Cardiac muscle cell (in vitro differentiated cells and primary cell): ENCODE results near the gene SH3BP4. TPM values are rescaled to one million over a fixed set of nuclear protein-coding genes. Genes with fewer than 3 reads are reported as not detected.

Source experiments
- DNase-seq, 2 donors: peaks; one replicate each; pipeline versions ENCODE4 v3.0.0 to v3.0.0-alpha.2; 2010 to 2017; ENCODE audit warnings: low read depth in 1 of 2, low spot score in 1 of 2
- H3K27ac ChIP-seq: fragments of 200-600 bp; sonication (generic); 2 replicates; pipeline ENCODE4 v1.5.1; 2016
- H3K27me3 ChIP-seq: fragments of 200-600 bp; sonication (generic); 2 replicates; pipeline ENCODE4 v1.6.0; 2016; ENCODE audit warnings: control low read depth
- H3K36me3 ChIP-seq: fragments of 200-600 bp; sonication (generic); 2 replicates; pipeline ENCODE4 v1.5.1; 2016; ENCODE audit warnings: control low read depth
- H3K4me1 ChIP-seq: fragments of 200-600 bp; sonication (generic); 2 replicates; pipeline ENCODE4 v1.8.1; 2017; ENCODE audit warnings: low read depth, mild to moderate bottlenecking, mixed run types
- H3K4me3 ChIP-seq: fragments of 200-600 bp; sonication (generic); 2 replicates; pipeline ENCODE4 v1.5.1; 2016; ENCODE audit warnings: mild to moderate bottlenecking
- H3K9me3 ChIP-seq: fragments of 200-600 bp; sonication (generic); 2 replicates; pipeline ENCODE4 v1.5.1; 2017; ENCODE audit warnings: low read depth, mild to moderate bottlenecking, control low read depth
- polyA plus RNA-seq: library from polyadenylated mRNA; unstranded; fragments of >200 nt; fragmentation: Nextera tagmentation; extraction: Ambion mirVana; gene quantifications from 2 replicates; pipeline ENCODE4 v1.2.1, GENCODE V29; 2016
- total RNA-seq: library from RNA; depleted of rRNA; stranded (reverse); fragments of >200 nt; gene quantifications from 2 replicates; pipeline ENCODE4 v1.2.3, GENCODE V29; 2016
- TF ChIP-seq, protein P1 (sequence below): IDR thresholded peaks from 2 replicates; pipeline ENCODE4 v1.5.1; 2012; ENCODE audit warnings: low read depth, mild to moderate bottlenecking, low read length

Gene SH3BP4
- total and polyA plus RNA-seq, 2 experiments from 2014 or later, result 35.8 to 71.3 TPM

DNA sequence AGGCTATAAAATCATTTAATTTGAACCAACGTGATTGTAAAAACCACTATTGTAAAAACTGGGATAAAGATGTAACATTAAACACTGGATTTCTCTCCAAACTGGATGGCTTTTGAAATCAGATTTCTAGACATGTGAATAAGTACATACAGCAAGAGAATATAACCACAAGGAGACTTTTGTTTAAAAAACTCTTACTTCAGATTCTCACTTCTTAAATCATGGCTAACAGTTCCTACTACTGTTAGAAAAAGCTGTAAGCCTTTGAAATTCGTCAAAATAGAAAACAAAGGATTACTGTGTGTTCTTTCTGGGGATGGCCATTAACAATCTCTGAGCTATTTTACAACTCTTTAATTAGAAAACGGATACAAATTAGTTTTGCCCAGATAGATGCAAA, 39.4 kb upstream of the SH3BP4 start:
- TF ChIP-seq, protein P1, sequence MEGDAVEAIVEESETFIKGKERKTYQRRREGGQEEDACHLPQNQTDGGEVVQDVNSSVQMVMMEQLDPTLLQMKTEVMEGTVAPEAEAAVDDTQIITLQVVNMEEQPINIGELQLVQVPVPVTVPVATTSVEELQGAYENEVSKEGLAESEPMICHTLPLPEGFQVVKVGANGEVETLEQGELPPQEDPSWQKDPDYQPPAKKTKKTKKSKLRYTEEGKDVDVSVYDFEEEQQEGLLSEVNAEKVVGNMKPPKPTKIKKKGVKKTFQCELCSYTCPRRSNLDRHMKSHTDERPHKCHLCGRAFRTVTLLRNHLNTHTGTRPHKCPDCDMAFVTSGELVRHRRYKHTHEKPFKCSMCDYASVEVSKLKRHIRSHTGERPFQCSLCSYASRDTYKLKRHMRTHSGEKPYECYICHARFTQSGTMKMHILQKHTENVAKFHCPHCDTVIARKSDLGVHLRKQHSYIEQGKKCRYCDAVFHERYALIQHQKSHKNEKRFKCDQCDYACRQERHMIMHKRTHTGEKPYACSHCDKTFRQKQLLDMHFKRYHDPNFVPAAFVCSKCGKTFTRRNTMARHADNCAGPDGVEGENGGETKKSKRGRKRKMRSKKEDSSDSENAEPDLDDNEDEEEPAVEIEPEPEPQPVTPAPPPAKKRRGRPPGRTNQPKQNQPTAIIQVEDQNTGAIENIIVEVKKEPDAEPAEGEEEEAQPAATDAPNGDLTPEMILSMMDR, result no peak
- DNase-seq, result no peak
- Histone ChIP-seq H3K27ac (no peak overlapping the region), H3K4me1 (peaks cover 4% of the 10 kb centered on the region), H3K27me3 (no peaks in the 10 kb centered on the region), H3K9me3 (no peaks in the 10 kb centered on the region), H3K4me3 (no peak overlapping the region), H3K36me3 (no peaks in the 10 kb centered on the region)

GRCh38 chr2:234913208-234913626, 38.6 kb upstream of the SH3BP4 start:
- H3K27me3 ChIP-seq, result no peaks in the 10 kb centered on the region
- TF ChIP-seq, protein P1, result no peak

GRCh38 chr2:234914371-234915154, 37.3 kb upstream of the SH3BP4 start:
- Histone ChIP-seq H3K36me3 (no peaks in the 10 kb centered on the region), H3K27me3 (no peaks in the 10 kb centered on the region), H3K9me3 (no peaks in the 10 kb centered on the region), H3K4me3 (no peak overlapping the region), H3K4me1 (peaks cover 8% of the 10 kb centered on the region), H3K27ac (no peak overlapping the region)
- DNase-seq, result peak in 1 of 2 donors; percentile 43
- TF ChIP-seq, protein P1, result no peak

More at GRCh38 chr2:234913208-234913626, 38.6 kb upstream of the SH3BP4 start:
- Histone ChIP-seq H3K4me1 (peaks cover 8% of the 10 kb centered on the region), H3K4me3 (no peak overlapping the region), H3K9me3 (no peaks in the 10 kb centered on the region), H3K27ac (no peak overlapping the region), H3K36me3 (no peaks in the 10 kb centered on the region)
- DNase-seq, result no peak

DNA sequence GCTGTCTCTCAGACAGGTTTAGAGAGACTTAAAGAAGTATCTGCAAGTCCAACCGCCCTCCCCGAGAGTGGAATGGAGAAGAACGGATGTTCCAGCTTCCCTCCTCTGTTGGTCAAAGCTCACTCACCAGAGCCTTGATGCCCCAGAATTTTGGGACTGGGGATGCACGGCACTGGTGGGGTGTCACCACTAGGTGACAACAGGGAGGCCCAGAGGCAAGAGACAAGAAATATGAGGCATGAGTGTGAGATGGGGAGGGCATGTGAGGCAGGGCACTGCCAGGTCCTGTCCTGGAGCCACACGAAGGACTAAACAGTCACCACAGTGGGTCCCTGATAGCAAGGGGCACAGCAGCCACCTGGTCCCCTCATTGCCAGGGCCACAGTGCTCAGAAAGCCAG, 35.1 kb upstream of the SH3BP4 start:
- Histone ChIP-seq H3K27ac (no peak overlapping the region), H3K4me3 (no peak overlapping the region), H3K36me3 (no peaks in the 10 kb centered on the region), H3K9me3 (no peaks in the 10 kb centered on the region), H3K4me1 (peaks cover 8% of the 10 kb centered on the region), H3K27me3 (no peaks in the 10 kb centered on the region)
- DNase-seq, result no peak
- TF ChIP-seq, protein P1, result no peak

GRCh38 chr2:234917211-234917975, 34.4 kb upstream of the SH3BP4 start:
- TF ChIP-seq, protein P1, result no peak
- Histone ChIP-seq H3K4me1 (peaks cover 8% of the 10 kb centered on the region), H3K27ac (peak overlapping the region; percentile 40), H3K9me3 (no peaks in the 10 kb centered on the region), H3K27me3 (no peaks in the 10 kb centered on the region), H3K4me3 (no peak overlapping the region), H3K36me3 (no peaks in the 10 kb centered on the region)
- peak; percentile 17 to 63 for DNase-seq
